ENCODE measurements around the gene APOM. TPM values are rescaled to one million over a fixed set of nuclear protein-coding genes. Genes with fewer than 3 reads are reported as not detected.
A peak's percentile ranks its signal among the peaks of the same experiment; 100 is the strongest.

APOM gene
- 1 to 10 TPM; 2.0 to 3.1 TPM for total RNA-seq
- long read RNA-seq: 0 reads

- ATAC-seq (no peak), DNase-seq (no peak)
- intact Hi-C loops (cut with DNase I, micrococcal nuclease): no loop called here
These were observed at the start of gene APOM for GRCh38 chr6:31655349-31656237. TSS of gene APOM (plus strand) at chr6:31655894. CDS start at chr6:31655967, 73 bp downstream.

- no peak for ATAC-seq
- intact Hi-C loops (cut with DNase I, micrococcal nuclease): no loop called here
These were observed 48.4 kb upstream of the APOM start for GRCh38 chr6:31607317-31607716.

DNA sequence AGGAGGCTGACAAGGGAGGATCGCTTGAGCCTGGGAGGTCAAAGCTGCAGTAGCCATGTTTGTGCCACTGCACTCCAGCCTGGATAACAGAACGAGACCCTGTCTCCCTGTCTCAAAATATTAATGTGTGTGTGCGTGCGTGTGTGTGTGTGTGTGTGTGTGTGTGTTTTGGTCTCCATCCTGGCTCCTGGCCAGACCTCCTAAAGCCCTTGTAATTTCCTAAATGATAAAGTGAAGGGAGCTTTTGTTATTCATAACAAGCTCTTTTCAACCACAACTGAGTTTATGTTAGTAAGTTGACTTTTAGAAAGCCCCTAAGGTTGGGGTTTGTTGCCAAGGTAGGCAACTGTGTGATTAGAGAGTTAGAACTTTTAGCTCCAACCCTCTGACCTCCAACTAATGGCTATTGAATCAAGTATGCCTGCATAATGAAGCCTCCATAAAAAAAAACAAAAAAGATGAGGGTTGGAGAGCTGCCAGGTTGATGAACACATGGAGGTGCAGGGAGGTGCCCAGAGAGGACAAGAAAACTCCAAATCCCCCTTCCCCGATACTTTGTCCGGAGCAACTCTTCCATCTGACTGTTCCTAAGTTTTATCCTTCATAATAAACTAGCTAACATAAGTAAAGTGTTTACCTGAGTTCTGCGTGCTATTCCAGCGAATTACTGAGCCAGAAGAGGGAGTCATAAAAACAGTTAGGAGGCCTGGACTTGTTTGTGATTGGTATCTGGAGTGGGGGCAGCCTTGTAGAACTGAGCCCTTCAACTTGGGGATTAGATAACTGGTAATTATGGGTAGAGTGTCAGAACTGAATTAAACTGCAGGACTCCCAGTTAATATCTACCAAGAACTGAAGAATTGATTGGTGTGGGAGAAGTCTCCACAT, 45.9 kb upstream of the APOM start:
- ATAC-seq (no peak), DNase-seq (no peak)
- intact Hi-C loops (cut with DNase I, micrococcal nuclease): no loop called here

More at GRCh38 chr6:31607317-31607716, 48.4 kb upstream of the APOM start:
- no peak for DNase-seq

DNA sequence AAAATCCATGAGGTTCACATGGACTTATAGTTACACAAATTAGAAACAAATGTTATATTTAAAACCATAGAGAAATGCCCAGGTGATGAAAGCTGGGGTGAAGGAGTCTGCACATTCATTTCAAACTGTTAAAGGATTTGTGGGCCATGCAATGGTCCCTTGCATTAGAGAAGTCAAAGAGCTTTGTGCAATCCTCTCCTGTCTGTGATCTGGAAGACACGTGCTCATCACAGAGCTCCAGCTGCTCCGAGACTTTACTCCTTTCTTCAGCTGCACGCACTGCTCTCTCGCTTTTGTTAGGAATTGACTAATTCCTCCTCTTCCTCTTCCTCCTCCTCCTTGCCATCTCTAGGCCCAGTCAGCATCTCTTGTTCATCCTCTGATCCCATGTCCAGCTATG, 44.7 kb upstream of the APOM start:
- intact Hi-C loops (cut with DNase I, micrococcal nuclease): no loop called here
- no peak for ATAC-seq
- no peak for DNase-seq

GRCh38 chr6:31614075-31614619, 41.5 kb upstream of the APOM start:
- peak; percentile 56 for ATAC-seq
- intact Hi-C loops (cut with DNase I, micrococcal nuclease): no loop called here
- DNase-seq: no peak

DNA sequence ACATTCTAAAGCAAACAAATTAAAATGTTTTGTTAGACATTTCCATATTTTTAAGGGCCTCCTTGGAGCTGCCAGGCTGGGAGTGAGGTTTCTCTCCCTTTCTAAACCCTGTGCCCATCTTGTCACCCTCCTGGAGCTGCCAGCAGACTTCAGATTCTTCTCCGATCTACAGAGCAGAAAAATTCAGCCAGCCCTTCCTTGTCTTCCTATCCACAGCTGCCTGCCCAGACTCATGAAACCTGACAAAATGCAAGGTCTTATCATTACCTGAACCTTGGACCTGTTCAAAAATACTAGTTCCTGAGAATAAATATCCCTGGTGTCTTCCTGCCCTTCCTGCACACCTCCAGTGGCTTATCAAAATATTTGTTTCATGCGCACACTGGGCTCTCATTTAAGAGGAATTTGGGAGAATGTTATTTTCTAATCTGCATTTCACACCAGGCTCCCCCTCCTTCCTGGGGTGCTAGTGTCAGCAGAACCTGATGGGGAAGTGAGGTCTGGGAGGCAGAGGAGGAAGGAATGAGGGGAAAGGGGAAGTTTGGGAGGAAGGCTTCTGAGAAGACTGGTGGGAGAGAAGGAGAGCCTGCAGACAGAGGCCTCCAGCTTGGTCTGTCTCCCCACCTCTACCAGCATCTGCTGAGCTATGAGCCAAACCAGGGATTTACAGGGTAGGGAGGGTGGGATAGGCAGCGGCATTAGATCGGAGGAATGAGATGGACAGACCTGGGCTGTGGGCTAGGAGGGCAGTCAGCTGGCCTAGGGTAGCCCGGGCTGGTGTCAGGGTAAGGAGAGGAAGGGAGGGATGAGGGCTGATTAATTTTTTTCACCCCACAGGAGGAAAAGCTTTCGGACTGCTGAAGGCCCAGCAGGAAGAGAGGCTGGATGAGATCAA, 40.8 kb upstream of the APOM start, which contains the start of gene AIF1:
Gene AIF1, plus strand, starts transcription at position 551 of the 895 bp plus-strand sequence. Its CDS starts 96 bp downstream, at position 647.
- no peak for DNase-seq
- ATAC-seq: peak; percentile 69
- intact Hi-C loops (cut with DNase I, micrococcal nuclease): no loop called here

DNA sequence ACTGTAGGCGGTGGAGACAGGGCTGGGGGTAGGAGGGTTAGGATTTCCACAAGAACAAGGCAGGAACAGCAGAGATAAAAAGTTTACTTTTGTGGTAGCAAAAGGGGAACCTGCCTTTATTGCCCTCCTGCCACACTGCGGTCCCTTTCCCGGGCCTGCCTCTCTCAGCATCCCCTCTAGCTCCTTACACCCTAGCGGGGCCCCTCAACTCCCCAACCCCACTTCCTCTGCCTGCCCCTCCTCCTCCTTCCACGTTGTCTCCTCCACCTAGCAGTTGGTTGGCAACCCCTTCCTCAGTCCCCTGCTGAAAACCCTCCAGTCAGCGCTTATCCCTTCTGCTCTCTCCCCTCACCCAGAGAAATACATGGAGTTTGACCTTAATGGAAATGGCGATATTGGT, 39.9 kb upstream of the APOM start:
- intact Hi-C loops (cut with DNase I, micrococcal nuclease): no loop called here

DNA sequence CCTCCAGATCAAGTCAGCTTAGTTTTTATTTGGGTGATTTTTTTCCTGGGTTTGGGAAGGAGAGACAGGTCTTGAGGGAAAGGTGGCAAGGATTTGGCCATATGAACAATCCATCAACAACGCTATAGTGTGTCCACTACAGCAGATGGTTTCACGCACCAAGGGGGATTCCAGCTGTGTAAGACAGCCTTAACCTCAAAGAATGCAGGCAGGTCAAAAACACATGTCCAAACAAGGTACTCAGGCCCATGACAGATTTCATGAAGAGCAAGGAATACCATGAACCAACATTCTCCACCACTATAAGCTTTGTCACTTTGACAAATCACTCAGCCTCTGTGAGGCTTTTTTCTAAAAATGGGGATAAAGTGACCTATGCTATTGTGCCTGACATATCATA, 38.7 kb upstream of the APOM start:
- intact Hi-C loops (cut with DNase I, micrococcal nuclease): no loop called here
- ATAC-seq (no peak), DNase-seq (no peak)

More for the DNA sequence above, 39.9 kb upstream of the APOM start:
- ATAC-seq: no peak
- DNase-seq: no peak

- intact Hi-C loops (cut with DNase I, micrococcal nuclease): no loop called here
- peak; percentile 88 for ATAC-seq
These were observed 35.7 kb upstream of the APOM start for GRCh38 chr6:31619805-31620585.

DNA sequence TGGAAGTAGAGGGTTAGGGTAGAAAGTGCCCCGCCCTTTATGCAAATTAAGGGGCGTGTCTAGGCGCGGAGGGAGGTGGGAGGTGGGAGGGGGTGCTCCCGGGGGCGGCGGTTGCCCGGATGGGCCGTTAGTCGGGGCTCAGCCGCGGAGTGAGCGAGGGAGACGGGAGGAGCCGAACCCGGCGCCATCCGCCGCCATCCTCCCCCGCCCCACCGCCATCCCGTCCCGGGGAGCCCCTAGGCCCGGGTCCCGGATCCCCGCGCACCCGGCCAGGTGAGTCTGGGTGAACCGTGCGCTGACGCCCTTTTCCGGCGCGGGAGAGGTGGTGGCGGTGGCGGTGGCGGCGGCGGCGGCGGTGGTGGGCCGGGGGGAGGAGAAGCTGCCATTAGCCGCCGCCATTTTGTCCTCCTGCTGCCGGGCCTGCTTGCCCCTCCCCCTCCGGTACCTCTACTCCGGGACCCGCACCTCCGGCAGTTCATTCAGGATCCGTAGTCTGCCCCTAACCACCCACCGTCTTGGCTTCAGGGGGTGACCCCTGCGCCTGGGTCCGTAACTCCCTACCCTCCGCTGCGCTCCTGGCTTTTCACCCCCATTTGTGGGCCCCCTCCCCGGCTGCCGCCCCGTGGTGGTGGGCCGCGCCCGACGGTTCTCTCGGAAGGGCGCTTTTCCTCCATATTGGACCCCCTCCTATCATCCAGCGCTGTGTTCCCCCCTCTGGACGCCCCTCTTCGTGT, 34.9 kb upstream of the APOM start, which contains the start of gene PRRC2A:
Gene PRRC2A, plus strand, starts transcription at position 130 of the 734 bp plus-strand sequence. CDS start 2,075 bp downstream, outside the sequence.
- peak; percentile 77 to 96 for DNase-seq
- intact Hi-C loops (cut with DNase I, micrococcal nuclease): no loop called here
- peak; percentile 44 for ATAC-seq

More at GRCh38 chr6:31619805-31620585, 35.7 kb upstream of the APOM start:
- peak; percentile 98 to 99 for DNase-seq

DNA sequence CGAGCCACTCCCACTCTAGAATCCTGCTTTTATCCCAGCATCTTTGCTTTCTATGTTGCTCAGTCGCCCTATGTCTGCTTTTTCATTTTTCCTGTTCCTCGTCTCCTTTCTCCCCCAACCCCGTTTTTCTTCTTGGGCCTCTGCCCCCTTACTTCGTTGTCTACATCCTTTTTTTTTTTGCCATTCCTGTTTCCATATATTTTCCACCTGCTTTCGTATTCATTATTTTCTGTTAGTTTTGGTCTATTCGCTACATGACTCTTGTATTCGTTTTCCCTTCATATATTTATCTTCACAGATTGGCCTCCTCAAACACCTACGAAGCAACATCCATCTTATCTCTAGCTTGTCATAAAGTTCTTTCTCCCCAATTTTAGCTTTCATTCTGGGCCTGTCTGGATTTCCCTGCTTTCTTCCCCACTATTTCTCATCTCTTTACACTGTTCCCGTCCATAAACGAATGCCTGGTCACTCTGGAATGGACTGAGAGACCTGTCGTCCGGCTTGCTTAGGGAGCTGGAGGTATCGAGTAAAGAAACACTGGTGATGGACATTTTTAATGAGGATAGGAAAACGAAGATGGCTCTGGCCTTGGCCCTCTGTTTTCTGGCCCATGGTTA, 34.3 kb upstream of the APOM start:
- no peak for ATAC-seq
- intact Hi-C loops (cut with DNase I, micrococcal nuclease): no loop called here
- no peak for DNase-seq

DNA sequence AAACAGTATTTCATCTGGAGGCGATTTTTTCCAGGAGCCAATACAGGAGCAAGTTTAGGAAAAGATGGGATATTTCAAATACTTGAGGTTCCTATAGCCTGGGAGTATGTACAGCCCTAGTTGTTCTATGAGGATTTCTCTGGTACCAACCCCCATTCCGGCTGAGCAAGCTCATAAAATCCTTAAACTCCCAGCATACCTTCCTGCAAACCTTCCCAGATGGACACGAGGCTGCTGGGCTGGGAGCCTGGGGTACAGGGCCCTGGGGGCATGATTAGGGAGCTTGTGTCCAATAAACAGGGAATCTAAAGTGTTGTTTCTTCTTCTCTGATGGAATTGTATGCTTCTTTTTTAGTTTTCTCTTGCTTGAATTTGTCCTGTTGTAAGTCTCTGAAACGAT, 33.7 kb upstream of the APOM start:
- DNase-seq (peak in 1 of 2 donors; percentile 49), ATAC-seq (no peak)
- intact Hi-C loops (cut with DNase I, micrococcal nuclease): no loop called here

DNA sequence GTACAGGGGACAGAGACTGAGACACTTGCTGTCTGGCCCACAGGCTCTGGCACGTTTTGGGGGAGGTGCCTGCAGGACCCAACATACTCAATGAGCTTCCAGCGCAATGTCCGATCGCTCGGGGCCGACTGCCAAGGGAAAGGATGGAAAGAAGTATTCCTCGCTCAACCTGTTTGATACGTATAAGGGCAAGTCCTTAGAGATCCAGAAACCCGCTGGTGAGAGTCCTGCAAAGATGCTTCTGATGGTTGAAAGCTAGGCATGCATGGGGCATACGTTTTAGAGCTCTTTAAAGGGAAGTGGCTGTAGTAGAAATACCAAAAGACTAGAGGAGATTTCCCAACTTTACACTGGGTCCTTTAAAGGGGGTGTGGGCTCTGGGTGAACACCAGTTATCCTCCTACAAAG, 33.0 kb upstream of the APOM start:
- ATAC-seq (no peak), DNase-seq (no peak)
- intact Hi-C loops (cut with DNase I, micrococcal nuclease): no loop called here

- ATAC-seq (no peak), DNase-seq (no peak)
- intact Hi-C loops (cut with DNase I, micrococcal nuclease): no loop called here
These were observed 31.6 kb upstream of the APOM start for GRCh38 chr6:31624070-31624469.

DNA sequence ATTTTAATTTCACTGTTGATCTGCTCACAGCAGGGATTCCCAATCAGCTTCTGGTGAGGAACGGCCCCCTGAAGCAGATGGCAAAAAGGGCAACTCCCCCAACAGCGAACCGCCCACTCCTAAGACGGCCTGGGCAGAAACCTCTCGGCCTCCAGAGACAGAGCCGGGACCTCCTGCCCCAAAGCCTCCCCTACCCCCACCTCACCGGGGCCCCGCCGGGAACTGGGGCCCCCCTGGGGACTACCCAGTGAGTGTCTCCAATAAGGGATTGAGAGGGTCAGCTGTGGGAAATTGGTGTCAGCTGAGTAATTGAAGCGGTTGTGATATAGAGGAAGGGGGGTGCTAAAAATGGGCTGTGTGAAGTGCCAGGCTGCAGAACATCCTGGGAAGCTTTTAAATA, 28.7 kb upstream of the APOM start:
- DNase-seq (no peak), ATAC-seq (no peak)
- intact Hi-C loops (cut with DNase I, micrococcal nuclease): no loop called here

DNA sequence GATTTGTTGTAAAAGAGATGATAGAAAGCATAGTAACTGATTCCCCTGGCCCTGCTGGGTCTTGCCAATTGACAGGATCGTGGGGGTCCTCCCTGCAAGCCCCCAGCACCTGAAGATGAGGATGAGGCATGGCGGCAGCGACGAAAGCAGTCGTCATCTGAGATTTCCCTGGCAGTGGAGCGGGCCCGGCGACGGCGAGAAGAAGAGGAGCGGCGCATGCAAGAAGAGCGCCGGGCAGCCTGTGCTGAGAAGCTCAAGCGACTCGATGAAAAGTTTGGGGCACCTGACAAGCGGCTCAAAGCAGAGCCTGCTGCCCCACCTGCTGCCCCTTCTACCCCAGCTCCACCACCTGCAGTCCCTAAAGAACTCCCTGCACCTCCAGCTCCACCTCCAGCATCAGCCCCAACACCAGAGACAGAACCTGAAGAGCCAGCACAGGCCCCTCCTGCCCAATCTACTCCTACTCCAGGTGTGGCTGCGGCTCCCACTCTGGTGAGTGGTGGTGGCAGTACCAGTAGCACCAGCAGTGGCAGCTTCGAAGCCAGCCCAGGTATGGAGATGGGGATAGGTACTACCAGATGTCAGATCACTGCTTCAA, 27.9 kb upstream of the APOM start:
- DNase-seq (no peak), ATAC-seq (no peak)
- intact Hi-C loops (cut with DNase I, micrococcal nuclease): no loop called here
